Neural progenitor cell (in vitro differentiated cells): ENCODE measurements around the gene MRPS18B. TPM values are rescaled to one million over a fixed set of nuclear protein-coding genes. Genes with fewer than 3 reads are reported as not detected.

Experiments used
- DNase-seq: peaks from one replicate; pipeline ENCODE4 v3.0.0-alpha.2; 2016; ENCODE audit warnings: low spot score
- H2AFZ ChIP-seq: fragments of 200-600 bp; sonication (generic); replicated peaks from 2 replicates; pipeline ENCODE4 v1.6.1; 2016; ENCODE audit warnings: antibody characterized with exemption
- H3F3A ChIP-seq: fragments of 200-600 bp; sonication (generic); 2 replicates; pipeline ENCODE4 v1.6.1; 2016; ENCODE audit warnings: antibody characterized with exemption, low read depth
- H3K27ac ChIP-seq: fragments of 200-600 bp; sonication (generic); 2 replicates; pipeline ENCODE4 v1.5.1; 2016; ENCODE audit warnings: mild to moderate bottlenecking
- H3K27me3 ChIP-seq: fragments of 200-600 bp; sonication (generic); 2 replicates; pipeline ENCODE4 v1.6.1; 2016; ENCODE audit warnings: mild to moderate bottlenecking, moderate library complexity
- H3K36me3 ChIP-seq: fragments of 200-600 bp; sonication (generic); 2 replicates; pipeline ENCODE4 v1.5.1; 2016
- H3K4me1 ChIP-seq: fragments of 200-600 bp; sonication (generic); 2 replicates; pipeline ENCODE4 v1.6.1; 2016; ENCODE audit warnings: mixed run types
- H3K4me2 ChIP-seq: fragments of 200-600 bp; sonication (generic); 2 replicates; pipeline ENCODE4 v1.6.1; 2016
- H3K4me3 ChIP-seq: fragments of 200-600 bp; sonication (generic); 2 replicates; pipeline ENCODE4 v1.5.1; 2016
- H3K79me2 ChIP-seq: fragments of 200-600 bp; sonication (generic); 2 replicates; pipeline ENCODE4 v1.6.1; 2016; ENCODE audit warnings: low read depth
- H3K9ac ChIP-seq: fragments of 200-600 bp; sonication (generic); 2 replicates; pipeline ENCODE4 v1.6.1; 2016
- H3K9me3 ChIP-seq: fragments of 200-600 bp; sonication (generic); 2 replicates; pipeline ENCODE4 v1.5.1; 2016; ENCODE audit warnings: low read depth
- H4K20me1 ChIP-seq: fragments of 200-600 bp; sonication (generic); 2 replicates; pipeline ENCODE4 v1.6.1; 2016; ENCODE audit warnings: low read depth
- H3K27ac Mint-ChIP-seq: 3 replicates; pipeline ENCODE4 v1.8.0; 2021; ENCODE audit warnings: mixed read lengths
- H3K27me3 Mint-ChIP-seq: 2 replicates; pipeline ENCODE4 v1.8.0; 2022; ENCODE audit warnings: low read depth, mild to moderate bottlenecking, inconsistent platforms, moderate library complexity, mixed read lengths; ENCODE audit not compliant: insufficient read depth
- H3K36me3 Mint-ChIP-seq: 3 replicates; pipeline ENCODE4 v1.8.0; 2021; ENCODE audit warnings: mixed read lengths
- H3K4me1 Mint-ChIP-seq: 3 replicates; pipeline ENCODE4 v1.8.0; 2021; ENCODE audit warnings: mixed read lengths
- H3K4me3 Mint-ChIP-seq: 3 replicates; pipeline ENCODE4 v1.8.0; 2021; ENCODE audit warnings: mild to moderate bottlenecking, moderate library complexity, mixed read lengths
- H3K9me3 Mint-ChIP-seq: 3 replicates; pipeline ENCODE4 v1.8.0; 2020; ENCODE audit warnings: mixed read lengths
- EZH2 ChIP-seq: fragments of 200-600 bp; sonication (generic); IDR thresholded peaks from 2 replicates; pipeline ENCODE4 v1.6.1; 2017; ENCODE audit warnings: antibody characterized with exemption, mild to moderate bottlenecking, moderate library complexity
- EZH2phosphoT487 ChIP-seq: fragments of 200-600 bp; sonication (generic); IDR thresholded peaks from 2 replicates; pipeline ENCODE4 v1.6.1; 2017; ENCODE audit warnings: antibody characterized with exemption
- total RNA-seq: library from RNA; depleted of rRNA; stranded (reverse); fragments of >200 nt; gene quantifications from 2 replicates; pipeline ENCODE4 v1.2.3, GENCODE V29; 2015; ENCODE audit warnings: low replicate concordance
- TF ChIP-seq, protein P1 (sequence below): fragments of 200-600 bp; sonication (generic); IDR thresholded peaks from 2 replicates; pipeline ENCODE4 v1.5.1; 2017; ENCODE audit warnings: antibody characterized with exemption, mild to moderate bottlenecking

Gene MRPS18B
- 18.5 and 32.1 TPM in 2 replicates for total RNA-seq

DNA sequence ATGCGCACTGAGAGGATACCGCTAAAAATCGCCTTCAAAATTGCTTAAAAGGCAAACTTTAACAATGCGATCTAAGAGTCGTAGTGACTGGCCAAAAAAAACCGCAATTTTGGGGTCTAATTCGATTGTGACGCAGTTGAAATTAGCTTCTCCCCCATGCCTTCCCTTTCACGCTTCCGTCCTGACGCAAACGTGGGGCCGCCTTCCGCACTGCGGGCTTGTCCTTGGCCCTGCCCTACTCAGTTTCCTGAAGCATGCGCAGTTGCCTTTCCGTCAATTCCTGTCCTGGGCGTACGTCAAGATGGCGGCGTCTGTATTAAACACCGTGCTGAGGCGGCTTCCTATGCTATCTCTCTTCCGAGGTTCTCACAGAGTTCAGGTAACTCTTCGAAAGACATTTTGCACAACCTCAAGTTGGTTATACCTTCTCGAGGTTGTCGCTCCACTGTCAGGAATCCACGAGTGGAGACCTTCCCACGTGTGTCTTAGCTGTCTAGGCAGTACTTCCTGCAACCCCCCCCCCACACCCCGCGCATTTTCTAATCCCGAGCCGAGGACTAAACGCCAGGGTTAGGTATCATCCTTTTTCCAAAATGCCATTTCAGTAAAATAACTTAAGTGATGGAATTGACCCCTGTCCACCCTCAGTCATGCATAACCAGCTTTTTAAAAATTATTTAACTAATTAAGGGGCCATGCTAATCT, at the start of gene MRPS18B:
Gene MRPS18B, plus strand, starts transcription at position 276 of the 705 bp plus-strand sequence. Its CDS starts 26 bp downstream, at position 302.
- Mint-ChIP-seq H3K4me1 (peaks cover 37% of the 10 kb centered on the region), H3K27me3 (peaks cover 25% of the 10 kb centered on the region), H3K36me3 (peaks cover 29% of the 10 kb centered on the region), H3K9me3 (peaks cover 7% of the 10 kb centered on the region), H3K27ac (peak within 1 kb of the TSS; percentile 98), H3K4me3 (peak within 1 kb of the TSS; percentile 96)
- H3K4me3 ChIP-seq = peak within 1 kb of the TSS; percentile 85
- H3F3A ChIP-seq = peaks cover 41% of the 10 kb centered on the region
- H3K27ac ChIP-seq = peak within 1 kb of the TSS; percentile 100
- H3K36me3 ChIP-seq = peaks cover 10% of the 10 kb centered on the region
- H3K79me2 ChIP-seq = peaks cover 63% of the 10 kb centered on the region
- H4K20me1 ChIP-seq = peaks cover 27% of the 10 kb centered on the region
- H3K9me3 ChIP-seq = no peaks in the 10 kb centered on the region
- no peak for TF ChIP-seq EZH2
- no peak for TF ChIP-seq EZH2phosphoT487
- TF ChIP-seq, protein P1, sequence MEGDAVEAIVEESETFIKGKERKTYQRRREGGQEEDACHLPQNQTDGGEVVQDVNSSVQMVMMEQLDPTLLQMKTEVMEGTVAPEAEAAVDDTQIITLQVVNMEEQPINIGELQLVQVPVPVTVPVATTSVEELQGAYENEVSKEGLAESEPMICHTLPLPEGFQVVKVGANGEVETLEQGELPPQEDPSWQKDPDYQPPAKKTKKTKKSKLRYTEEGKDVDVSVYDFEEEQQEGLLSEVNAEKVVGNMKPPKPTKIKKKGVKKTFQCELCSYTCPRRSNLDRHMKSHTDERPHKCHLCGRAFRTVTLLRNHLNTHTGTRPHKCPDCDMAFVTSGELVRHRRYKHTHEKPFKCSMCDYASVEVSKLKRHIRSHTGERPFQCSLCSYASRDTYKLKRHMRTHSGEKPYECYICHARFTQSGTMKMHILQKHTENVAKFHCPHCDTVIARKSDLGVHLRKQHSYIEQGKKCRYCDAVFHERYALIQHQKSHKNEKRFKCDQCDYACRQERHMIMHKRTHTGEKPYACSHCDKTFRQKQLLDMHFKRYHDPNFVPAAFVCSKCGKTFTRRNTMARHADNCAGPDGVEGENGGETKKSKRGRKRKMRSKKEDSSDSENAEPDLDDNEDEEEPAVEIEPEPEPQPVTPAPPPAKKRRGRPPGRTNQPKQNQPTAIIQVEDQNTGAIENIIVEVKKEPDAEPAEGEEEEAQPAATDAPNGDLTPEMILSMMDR = no peak
- H3K9ac ChIP-seq = peak within 1 kb of the TSS; percentile 99
- no peaks in the 10 kb centered on the region for H3K27me3 ChIP-seq
- peak within 1 kb of the TSS; percentile 92 for H2AFZ ChIP-seq
- peaks cover 19% of the 10 kb centered on the region for H3K4me1 ChIP-seq
- peak; percentile 97 for DNase-seq
- peak within 1 kb of the TSS; percentile 98 for H3K4me2 ChIP-seq

- peaks cover 19% of the 10 kb centered on the region for H3K4me1 Mint-ChIP-seq
- Histone ChIP-seq H2AFZ (no peak overlapping the region), H3K9me3 (no peaks in the 10 kb centered on the region), H3K4me3 (no peak overlapping the region), H3F3A (peaks cover 6% of the 10 kb centered on the region), H3K36me3 (no peaks in the 10 kb centered on the region), H3K27ac (no peak overlapping the region), H3K4me2 (no peak overlapping the region), H3K27me3 (peaks cover 15% of the 10 kb centered on the region), H4K20me1 (peaks cover 20% of the 10 kb centered on the region), H3K79me2 (peaks cover 19% of the 10 kb centered on the region), H3K4me1 (peaks cover 9% of the 10 kb centered on the region), H3K9ac (no peak overlapping the region)
- H3K27ac Mint-ChIP-seq = no peak overlapping the region
- H3K4me3 Mint-ChIP-seq = no peak overlapping the region
- peaks cover 3% of the 10 kb centered on the region for H3K27me3 Mint-ChIP-seq
- no peaks in the 10 kb centered on the region for H3K9me3 Mint-ChIP-seq
- no peak for DNase-seq
- TF ChIP-seq, protein P1 = no peak
- TF ChIP-seq EZH2phosphoT487 = no peak
- TF ChIP-seq EZH2 = no peak
- H3K36me3 Mint-ChIP-seq = peaks cover 2% of the 10 kb centered on the region
These were observed 49.4 kb upstream of the MRPS18B start for GRCh38 chr6:30568245-30568644.

GRCh38 chr6:30570263-30570662, 47.4 kb upstream of the MRPS18B start:
- Mint-ChIP-seq H3K9me3 (no peaks in the 10 kb centered on the region), H3K27ac (no peak overlapping the region), H3K4me1 (peaks cover 21% of the 10 kb centered on the region), H3K36me3 (no peaks in the 10 kb centered on the region), H3K27me3 (peaks cover 3% of the 10 kb centered on the region), H3K4me3 (peak overlapping the region; percentile 99)
- peaks cover 6% of the 10 kb centered on the region for H3F3A ChIP-seq
- DNase-seq = peak; percentile 11
- peak overlapping the region; percentile 75 for H3K4me3 ChIP-seq
- H3K27ac ChIP-seq = no peak overlapping the region
- peaks cover 15% of the 10 kb centered on the region for H3K27me3 ChIP-seq
- no peaks in the 10 kb centered on the region for H3K36me3 ChIP-seq
- H3K79me2 ChIP-seq = peaks cover 39% of the 10 kb centered on the region
- H3K9ac ChIP-seq = no peak overlapping the region
- peaks cover 40% of the 10 kb centered on the region for H4K20me1 ChIP-seq
- peaks cover 9% of the 10 kb centered on the region for H3K4me1 ChIP-seq
- H3K4me2 ChIP-seq = peak overlapping the region; percentile 96
- no peak overlapping the region for H2AFZ ChIP-seq
- no peaks in the 10 kb centered on the region for H3K9me3 ChIP-seq
- TF ChIP-seq EZH2phosphoT487 = no peak
- no peak for TF ChIP-seq EZH2
- TF ChIP-seq, protein P1 = no peak
